GM12874 (cell line): ENCODE measurements around the gene RPS27L.

Experiments used
- CTCF ChIP-seq: IDR thresholded peaks from 2 replicates; pipeline ENCODE4 v1.5.1; 2011; ENCODE audit warnings: low read depth, mild to moderate bottlenecking, control low read depth, low read length, moderate library complexity; ENCODE audit not compliant: insufficient read depth

The RPS27L gene

DNA sequence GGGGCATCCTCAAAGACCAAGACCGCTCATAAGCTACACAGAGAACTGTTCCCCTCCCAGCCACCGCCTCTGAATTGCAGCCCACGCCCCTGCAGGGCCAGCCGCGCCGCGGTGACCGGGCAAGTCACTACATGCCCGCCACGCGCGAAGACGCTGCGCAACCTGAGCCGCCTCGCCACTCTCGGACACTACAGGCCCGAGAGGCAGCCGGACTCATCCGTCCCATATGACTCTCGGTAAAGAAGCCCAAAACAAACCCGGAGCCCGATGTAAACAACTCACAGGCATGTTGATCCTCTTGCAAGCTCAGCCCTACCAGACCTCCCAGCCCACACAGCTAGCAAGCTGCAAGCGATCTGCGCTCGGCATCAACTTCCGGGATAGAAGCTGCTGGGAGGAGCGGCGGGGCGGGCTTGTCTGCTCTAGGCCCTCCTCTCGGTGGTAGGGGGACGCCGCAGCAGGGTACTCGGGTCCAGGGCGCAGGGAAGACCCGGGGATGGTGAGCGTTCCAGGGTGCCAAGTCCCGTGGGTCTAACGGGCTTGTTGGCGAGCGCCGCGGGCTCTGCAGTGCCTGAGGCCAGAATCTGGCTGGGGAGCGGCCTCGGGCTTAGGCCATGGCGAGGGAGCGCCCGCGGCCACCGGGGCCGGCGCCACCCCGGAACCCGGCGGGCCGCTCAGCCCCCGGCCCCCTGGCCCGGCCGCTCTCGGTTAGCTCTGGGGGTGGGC, at the start of gene RPS27L:
Gene RPS27L, minus strand, starts transcription at position 360 of the 726 bp plus-strand sequence. Its CDS starts 72 bp downstream, at position 288.
- TF ChIP-seq CTCF, result no peak

- no peak for TF ChIP-seq CTCF
Measured at GRCh38 chr15:63206079-63206478, 48.8 kb upstream of the RPS27L start.

GRCh38 chr15:63203451-63204090, 46.3 kb upstream of the RPS27L start:
- TF ChIP-seq CTCF, result no peak

- no peak for TF ChIP-seq CTCF
Measured at GRCh38 chr15:63202861-63203260, 45.6 kb upstream of the RPS27L start.

DNA sequence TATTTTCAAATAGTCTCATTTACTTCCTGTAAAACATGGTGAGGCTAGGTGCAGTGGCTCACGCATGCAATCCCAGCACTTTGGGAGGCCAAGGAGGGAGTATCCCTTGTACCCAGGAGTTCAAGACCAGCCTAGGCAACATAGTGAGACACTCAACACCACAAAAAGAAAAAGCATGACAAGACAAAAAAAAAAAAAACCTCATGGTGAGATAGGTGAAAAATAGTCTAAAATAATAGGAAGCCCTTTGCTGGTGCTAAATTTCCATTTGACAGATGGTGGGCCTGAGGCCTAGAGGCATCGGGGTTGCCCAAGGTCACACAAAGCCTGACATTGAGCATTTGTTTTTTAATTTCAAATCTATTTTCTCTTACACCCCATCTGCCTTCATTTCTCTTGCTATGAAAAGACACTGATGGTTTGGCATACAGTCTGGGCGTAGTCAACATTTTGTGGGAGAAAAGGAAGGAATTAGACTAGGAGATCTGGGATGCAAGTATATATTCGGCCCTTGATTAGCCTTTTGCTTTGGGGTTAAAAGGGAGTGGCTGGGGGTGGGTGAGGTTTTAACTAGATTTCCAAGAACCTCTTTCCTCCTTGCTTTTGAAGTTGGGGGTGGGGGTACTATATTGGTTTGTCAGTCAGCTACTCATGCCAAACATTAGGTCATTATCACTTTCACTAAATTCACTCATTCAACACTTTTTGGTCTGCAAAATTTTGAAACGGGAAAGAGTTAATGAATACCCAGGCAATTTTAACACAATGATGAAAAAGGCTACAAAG, 43.4 kb upstream of the RPS27L start:
- TF ChIP-seq CTCF, result no peak

DNA sequence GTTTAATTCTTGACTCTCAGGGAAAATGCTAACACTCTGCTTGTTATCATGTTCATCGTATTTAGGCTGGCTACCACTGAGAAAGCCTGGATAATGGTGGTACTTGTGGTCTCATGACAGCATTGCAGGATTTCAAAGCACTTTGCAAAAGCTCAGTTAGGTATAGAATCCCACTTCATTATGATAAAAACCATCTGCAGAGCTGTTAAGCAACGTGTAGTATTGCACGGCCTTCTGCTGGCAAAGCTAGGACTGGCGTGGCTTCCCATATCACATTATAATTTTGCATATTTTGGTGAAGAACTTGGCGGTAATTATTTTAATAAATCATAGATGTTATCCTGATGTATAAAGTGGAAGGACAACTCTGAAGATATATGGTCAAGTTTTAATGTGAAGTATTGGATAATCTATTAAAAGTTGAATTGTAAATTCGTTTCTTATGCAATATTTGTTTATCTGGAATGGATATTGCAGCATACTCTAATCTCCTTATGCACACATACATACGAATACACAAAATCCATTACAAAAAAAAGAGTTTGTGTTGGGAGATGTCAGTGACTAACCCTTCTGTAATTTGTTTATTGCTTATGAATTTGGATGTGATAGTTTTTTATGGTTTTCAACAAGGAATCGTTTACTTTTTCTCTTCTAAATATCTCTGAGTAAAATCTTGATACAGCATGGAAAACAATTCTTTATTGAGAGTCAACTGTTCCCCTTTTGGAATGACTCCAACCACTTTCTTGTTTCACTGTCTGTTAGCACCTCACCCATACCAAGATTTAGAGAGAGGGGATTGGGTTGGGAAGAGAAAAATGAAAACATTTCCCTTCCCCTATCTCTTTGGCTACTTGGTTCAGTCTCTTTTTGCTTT, 41.3 kb upstream of the RPS27L start:
- TF ChIP-seq CTCF, result no peak
